Retinal pigment epithelial cell (primary cell): ENCODE measurements around the gene MBNL2.

Experiments used
- DNase-seq: peaks from one replicate; pipeline ENCODE4 v3.0.0-alpha.2; 2010; ENCODE audit warnings: low read depth
- H3K4me3 ChIP-seq: 2 replicates; pipeline ENCODE4 v1.5.1; 2011; ENCODE audit warnings: mild to moderate bottlenecking, low read length, control low read depth, moderate library complexity
- TF ChIP-seq, protein P1 (sequence below): conservative IDR thresholded peaks from 2 replicates; pipeline ENCODE4 v1.5.1; 2011; ENCODE audit warnings: low read depth, low read length, control low read depth, inconsistent platforms

MBNL2 gene

DNA sequence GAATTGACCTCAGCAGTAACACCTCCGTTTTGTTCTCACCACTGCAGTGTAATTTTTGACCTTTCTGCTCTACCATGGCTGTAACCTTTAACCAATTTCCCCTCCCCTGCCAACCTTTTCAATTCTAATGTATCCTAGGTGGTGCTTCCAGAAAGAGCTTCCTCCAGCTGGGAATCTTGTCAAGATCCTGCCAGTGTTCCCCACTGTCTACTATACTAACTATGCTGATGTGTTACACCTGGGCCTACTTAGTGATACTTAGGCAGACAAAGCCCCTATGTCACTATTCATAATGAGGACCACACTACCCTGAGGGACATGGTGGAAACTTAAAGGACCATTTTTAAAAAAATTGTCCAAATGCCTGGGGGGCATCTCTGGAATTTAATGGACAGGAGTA is 41.0 kb downstream of the MBNL2 start:
- H3K4me3 ChIP-seq, result no peak overlapping the region
- no peak for DNase-seq
- TF ChIP-seq, protein P1, sequence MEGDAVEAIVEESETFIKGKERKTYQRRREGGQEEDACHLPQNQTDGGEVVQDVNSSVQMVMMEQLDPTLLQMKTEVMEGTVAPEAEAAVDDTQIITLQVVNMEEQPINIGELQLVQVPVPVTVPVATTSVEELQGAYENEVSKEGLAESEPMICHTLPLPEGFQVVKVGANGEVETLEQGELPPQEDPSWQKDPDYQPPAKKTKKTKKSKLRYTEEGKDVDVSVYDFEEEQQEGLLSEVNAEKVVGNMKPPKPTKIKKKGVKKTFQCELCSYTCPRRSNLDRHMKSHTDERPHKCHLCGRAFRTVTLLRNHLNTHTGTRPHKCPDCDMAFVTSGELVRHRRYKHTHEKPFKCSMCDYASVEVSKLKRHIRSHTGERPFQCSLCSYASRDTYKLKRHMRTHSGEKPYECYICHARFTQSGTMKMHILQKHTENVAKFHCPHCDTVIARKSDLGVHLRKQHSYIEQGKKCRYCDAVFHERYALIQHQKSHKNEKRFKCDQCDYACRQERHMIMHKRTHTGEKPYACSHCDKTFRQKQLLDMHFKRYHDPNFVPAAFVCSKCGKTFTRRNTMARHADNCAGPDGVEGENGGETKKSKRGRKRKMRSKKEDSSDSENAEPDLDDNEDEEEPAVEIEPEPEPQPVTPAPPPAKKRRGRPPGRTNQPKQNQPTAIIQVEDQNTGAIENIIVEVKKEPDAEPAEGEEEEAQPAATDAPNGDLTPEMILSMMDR, result no peak

DNA sequence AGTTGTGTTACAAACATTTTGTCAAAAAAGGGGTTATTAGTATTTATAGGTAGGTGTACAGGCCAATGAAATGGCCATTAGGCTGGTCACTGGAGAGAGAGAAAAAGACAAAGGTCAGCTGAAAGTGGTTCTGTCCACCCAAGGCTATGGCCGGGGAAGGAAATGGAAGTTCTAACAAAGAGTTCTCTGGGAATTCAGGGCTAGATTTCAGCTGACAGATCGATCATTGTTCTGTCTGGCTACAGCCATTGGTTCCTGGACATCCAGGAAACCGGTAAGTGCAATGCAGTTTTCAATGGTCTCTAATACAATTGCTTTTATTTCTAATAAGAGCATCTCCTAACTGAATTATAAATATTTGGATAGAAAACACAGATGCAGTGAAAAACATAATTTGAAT is 42.5 kb downstream of the MBNL2 start:
- TF ChIP-seq, protein P1, result no peak
- DNase-seq, result no peak
- no peak overlapping the region for H3K4me3 ChIP-seq

DNA sequence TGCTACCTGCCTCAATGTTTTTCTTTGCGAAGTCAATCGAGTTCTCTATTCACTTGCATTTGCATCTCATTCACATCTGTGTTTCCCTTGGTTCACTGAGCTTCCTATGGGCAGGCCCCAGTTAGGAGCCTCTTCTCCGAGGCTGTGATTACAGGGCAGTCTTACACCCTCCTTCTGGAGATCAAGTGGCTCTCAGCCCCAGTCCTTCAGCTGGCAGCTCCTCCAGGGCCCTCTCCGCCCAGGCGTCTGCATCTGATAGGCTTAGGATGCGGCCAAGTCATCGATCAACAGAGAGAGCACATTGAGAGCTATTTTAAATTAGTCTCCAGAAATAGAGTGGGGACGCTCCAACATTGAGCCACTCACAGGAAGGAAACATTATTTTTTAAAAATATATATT is 44.2 kb downstream of the MBNL2 start:
- no peak overlapping the region for H3K4me3 ChIP-seq
- TF ChIP-seq, protein P1, result no peak
- no peak for DNase-seq

DNA sequence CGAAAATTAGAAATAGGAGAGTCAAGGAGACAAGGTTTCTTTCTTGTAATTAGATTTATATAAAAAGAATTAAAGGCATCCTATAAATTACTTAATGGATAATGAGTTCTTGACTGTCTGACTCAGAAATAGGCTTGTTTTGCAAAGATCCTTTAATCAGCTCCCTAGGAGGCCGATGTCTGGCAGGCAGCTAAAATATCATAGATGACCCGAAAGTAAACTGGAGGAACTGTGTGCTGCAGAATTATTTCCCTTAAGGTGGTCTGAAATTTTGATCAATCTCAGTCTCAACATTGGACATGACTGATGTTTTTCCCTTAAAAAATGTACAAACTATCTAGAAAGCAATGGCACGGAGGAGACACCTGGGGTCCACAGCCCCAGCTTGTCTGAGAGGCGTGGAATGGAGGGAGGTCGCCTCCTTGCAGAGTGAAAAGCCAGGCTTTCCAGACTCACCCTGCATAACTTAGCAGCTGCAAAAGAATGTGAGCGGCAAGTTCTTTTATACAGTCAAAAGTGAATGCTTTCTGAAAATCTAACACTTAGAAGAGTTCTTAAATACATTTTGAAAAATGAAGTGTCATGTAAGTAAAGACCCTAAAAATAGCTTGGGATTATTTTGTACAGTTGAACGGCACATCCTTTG is 44.8 kb downstream of the MBNL2 start:
- TF ChIP-seq, protein P1, result no peak
- no peak for DNase-seq
- H3K4me3 ChIP-seq, result peak overlapping the region; percentile 5

DNA sequence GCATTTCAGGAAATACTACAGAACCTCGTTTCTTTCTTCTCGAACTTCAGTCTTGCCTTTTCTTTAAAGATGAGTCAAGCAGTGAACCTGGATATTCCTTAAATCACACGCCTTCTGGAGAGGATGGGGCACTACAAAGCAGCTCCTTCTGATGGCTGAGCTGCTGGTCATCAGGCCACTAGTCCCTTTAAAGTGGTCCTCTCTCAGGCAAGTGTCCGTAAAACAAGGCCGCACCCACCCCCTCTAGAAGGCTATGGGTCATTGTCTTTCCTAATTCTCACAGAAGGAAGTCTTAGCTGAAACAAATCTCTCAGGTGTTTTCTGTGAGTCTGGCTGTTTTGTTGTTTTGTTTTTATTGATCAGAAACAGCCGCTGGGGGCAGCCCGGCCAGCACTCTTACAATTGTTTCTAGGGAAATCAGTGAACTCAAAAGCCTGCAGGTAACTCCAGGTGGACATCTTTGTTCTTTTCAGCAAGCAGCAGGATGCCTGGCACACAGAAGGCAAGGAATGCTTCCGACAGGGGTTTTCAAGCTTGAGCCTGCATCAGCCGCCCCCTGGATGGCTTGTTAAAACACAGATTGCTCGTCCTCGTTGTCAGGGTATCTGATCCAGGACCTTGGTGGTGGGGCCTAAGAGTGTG is 45.4 kb downstream of the MBNL2 start:
- TF ChIP-seq, protein P1, result no peak
- H3K4me3 ChIP-seq, result no peak overlapping the region
- no peak for DNase-seq

DNA sequence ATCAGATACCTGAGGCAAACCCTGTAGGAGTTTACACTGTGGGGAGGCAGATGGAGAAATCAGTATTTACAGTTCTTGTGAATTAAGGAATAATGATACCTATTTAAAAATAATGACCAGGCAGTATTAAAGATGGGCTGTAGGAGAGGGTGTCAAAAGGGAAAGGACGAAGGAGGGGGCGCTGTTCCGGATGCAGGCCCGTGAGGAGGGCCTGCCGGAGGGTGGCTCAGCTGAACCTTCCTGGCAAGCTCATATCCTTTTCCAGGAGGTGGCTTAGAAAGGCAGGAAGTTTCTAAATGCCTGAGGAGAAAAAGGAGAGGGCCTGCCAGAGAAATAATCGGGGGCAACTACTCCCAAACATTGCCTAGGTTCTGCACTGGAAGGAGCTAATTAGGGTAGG is 46.6 kb downstream of the MBNL2 start:
- TF ChIP-seq, protein P1, result peak; percentile 31

DNA sequence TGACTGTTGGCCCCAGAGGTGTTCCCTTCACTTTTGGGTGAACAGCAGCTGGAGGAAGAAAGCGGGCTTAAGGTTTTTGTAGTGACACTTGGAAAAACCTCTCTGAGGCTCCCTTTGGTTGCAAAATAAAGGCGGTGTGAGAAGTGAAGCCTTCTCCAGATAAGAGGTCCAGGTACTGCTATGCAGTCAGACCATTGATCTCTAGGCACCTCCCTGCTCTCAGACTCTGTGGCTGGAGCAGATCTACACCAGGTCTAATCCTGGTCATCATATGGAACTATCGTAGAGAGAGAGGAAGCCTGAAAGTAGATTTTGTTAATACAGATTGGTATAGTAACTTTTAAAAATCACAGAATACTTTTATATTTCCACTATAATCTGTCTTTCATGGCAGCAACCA is 47.5 kb downstream of the MBNL2 start:
- TF ChIP-seq, protein P1, result no peak
- no peak overlapping the region for H3K4me3 ChIP-seq
- no peak for DNase-seq

More for the DNA sequence above, 46.6 kb downstream of the MBNL2 start:
- DNase-seq, result no peak
- H3K4me3 ChIP-seq, result no peak overlapping the region
